NT2/D1 (cell line): ENCODE results near the gene APP.

Source experiments
- DNase-seq: peaks from one replicate; pipeline ENCODE4 v3.0.0-alpha.2; 2011; ENCODE audit warnings: low read depth, low spot score
- H3K27me3 ChIP-seq: 2 replicates; pipeline ENCODE4 v1.6.0; 2011; ENCODE audit warnings: mild to moderate bottlenecking; ENCODE audit not compliant: insufficient read length, insufficient read depth
- H3K36me3 ChIP-seq: 2 replicates; pipeline ENCODE4 v1.6.1; 2011; ENCODE audit warnings: mild to moderate bottlenecking, low read length, mixed read lengths; ENCODE audit not compliant: insufficient read depth, insufficient read length
- H3K4me1 ChIP-seq: 2 replicates; pipeline ENCODE4 v1.5.1; 2011; ENCODE audit not compliant: insufficient read depth, insufficient read length
- H3K4me3 ChIP-seq: 2 replicates; pipeline ENCODE4 v1.5.1; 2011; ENCODE audit warnings: low read depth; ENCODE audit not compliant: insufficient read length
- H3K9ac ChIP-seq: 2 replicates; pipeline ENCODE4 v1.6.0; 2011; ENCODE audit warnings: low read depth; ENCODE audit not compliant: insufficient read length
- H3K9me3 ChIP-seq: 2 replicates; pipeline ENCODE4 v1.5.1; 2011; ENCODE audit warnings: mild to moderate bottlenecking, low read length; ENCODE audit not compliant: insufficient read depth
- SUZ12 ChIP-seq: IDR thresholded peaks from 2 replicates; pipeline ENCODE4 v1.6.1; 2011; ENCODE audit not compliant: insufficient read length, insufficient read depth; ENCODE audit errors: extremely low read depth
- YY1 ChIP-seq: IDR thresholded peaks from 2 replicates; pipeline ENCODE4 v1.6.1; 2011; ENCODE audit not compliant: insufficient read length, insufficient read depth
- ZNF274 ChIP-seq: IDR thresholded peaks from 2 replicates; pipeline ENCODE4 v1.6.1; 2011; ENCODE audit warnings: mild to moderate bottlenecking, low read depth, low read length

APP gene

DNA sequence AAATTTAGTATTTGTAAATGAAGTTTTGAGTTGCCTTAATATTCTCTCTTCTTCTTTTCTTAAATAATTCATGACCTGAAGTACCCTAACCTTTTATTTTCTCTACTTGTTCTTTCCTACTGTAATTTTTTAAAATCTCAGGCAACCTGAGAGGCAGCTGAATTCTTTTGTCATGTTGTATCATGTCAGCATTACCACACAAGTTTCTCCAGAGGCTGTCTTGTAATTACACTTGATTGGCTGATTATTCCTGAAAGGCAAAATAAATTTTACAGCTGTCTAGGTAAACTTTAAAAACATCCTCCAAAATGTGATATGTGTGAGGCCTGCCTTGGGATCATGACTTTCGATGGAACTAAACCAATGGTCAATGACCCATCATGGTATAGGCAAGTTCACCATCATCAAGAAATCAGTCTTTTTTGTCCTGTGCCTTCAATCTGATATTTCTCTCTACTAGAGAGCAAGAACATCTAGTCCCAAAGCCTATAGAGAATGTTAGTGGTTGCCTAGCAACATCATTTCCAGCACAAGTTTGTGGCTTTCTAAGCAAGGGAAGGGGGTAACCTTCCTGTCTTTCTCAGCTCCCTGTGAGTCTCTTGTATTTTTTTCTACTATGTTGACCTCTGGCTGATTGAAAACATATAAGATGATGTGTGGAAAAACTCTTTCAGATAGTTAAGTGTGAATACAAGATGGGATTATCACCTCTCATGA, 320.3 kb downstream of the APP start:
- TF ChIP-seq YY1: no peak
- TF ChIP-seq SUZ12: no peak
- no peak for TF ChIP-seq ZNF274
- H3K9me3 ChIP-seq: peaks cover 18% of the 10 kb centered on the region; the same call in 1 of the 2 replicates
- H3K4me1 ChIP-seq: no peaks in the 10 kb centered on the region
- no peak for DNase-seq
- no peaks in the 10 kb centered on the region for H3K27me3 ChIP-seq
- no peaks in the 10 kb centered on the region for H3K36me3 ChIP-seq
- H3K9ac ChIP-seq: no peak overlapping the region
- no peak overlapping the region for H3K4me3 ChIP-seq

DNA sequence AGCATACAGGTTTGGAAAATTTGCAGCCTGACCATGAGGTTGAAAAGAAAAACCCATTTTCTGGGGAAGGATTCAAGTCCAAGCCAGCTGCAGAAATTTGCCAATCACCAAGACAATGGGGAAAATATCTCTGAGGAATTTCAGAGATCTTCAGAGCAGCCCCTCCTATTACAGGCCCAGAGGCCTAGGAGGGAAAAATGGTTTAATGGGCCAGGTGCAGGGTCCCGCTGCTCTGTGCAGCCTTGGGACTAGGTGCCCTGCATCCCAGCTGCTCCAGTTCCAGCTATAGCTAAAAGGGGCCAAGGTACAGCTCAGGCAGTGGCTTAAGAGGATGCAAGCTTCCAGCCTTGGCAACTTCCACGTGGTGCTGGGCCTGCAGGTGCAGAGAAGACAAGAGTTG, 322.3 kb downstream of the APP start:
- TF ChIP-seq ZNF274: no peak
- no peak for TF ChIP-seq YY1
- TF ChIP-seq SUZ12: no peak
- H3K4me3 ChIP-seq: no peak overlapping the region
- no peaks in the 10 kb centered on the region for H3K4me1 ChIP-seq
- no peak overlapping the region for H3K9ac ChIP-seq
- DNase-seq: no peak
- no peaks in the 10 kb centered on the region for H3K27me3 ChIP-seq
- peaks cover 18% of the 10 kb centered on the region; the same call in 1 of the 2 replicates for H3K9me3 ChIP-seq
- no peaks in the 10 kb centered on the region for H3K36me3 ChIP-seq

GRCh38 chr21:25845729-25846256, 324.8 kb downstream of the APP start:
- Histone ChIP-seq H3K9me3 (peaks cover 18% of the 10 kb centered on the region; the same call in 1 of the 2 replicates), H3K4me3 (no peak overlapping the region), H3K4me1 (no peaks in the 10 kb centered on the region), H3K27me3 (no peaks in the 10 kb centered on the region), H3K36me3 (no peaks in the 10 kb centered on the region), H3K9ac (no peak overlapping the region)
- DNase-seq: no peak
- no peak for TF ChIP-seq YY1
- TF ChIP-seq SUZ12: no peak
- TF ChIP-seq ZNF274: no peak

- H3K27me3 ChIP-seq: no peaks in the 10 kb centered on the region
- peaks cover 17% of the 10 kb centered on the region; the same call in 1 of the 2 replicates for H3K9me3 ChIP-seq
- H3K9ac ChIP-seq: no peak overlapping the region
- H3K36me3 ChIP-seq: no peaks in the 10 kb centered on the region
- DNase-seq: no peak
- no peak overlapping the region for H3K4me3 ChIP-seq
- TF ChIP-seq ZNF274 (no peak), YY1 (no peak), SUZ12 (no peak)
- no peaks in the 10 kb centered on the region for H3K4me1 ChIP-seq
Observed at GRCh38 chr21:25842925-25843324, 327.6 kb downstream of the APP start.

- H3K4me1 ChIP-seq: no peaks in the 10 kb centered on the region
- TF ChIP-seq ZNF274: no peak
- TF ChIP-seq SUZ12: no peak
- TF ChIP-seq YY1: no peak
- H3K9me3 ChIP-seq: peaks cover 17% of the 10 kb centered on the region; the same call in 1 of the 2 replicates
- no peak overlapping the region for H3K4me3 ChIP-seq
- no peaks in the 10 kb centered on the region for H3K36me3 ChIP-seq
- H3K27me3 ChIP-seq: no peaks in the 10 kb centered on the region
- H3K9ac ChIP-seq: no peak overlapping the region
- no peak for DNase-seq
Observed at GRCh38 chr21:25838809-25839208, 331.8 kb downstream of the APP start.

- no peaks in the 10 kb centered on the region for H3K36me3 ChIP-seq
- no peak for DNase-seq
- H3K4me1 ChIP-seq: no peaks in the 10 kb centered on the region
- H3K9me3 ChIP-seq: peaks cover 28% of the 10 kb centered on the region; the same call in 1 of the 2 replicates
- no peak overlapping the region for H3K9ac ChIP-seq
- TF ChIP-seq ZNF274 (no peak), YY1 (no peak), SUZ12 (no peak)
- no peaks in the 10 kb centered on the region for H3K27me3 ChIP-seq
- H3K4me3 ChIP-seq: no peak overlapping the region
Observed at GRCh38 chr21:25837533-25838265, 332.9 kb downstream of the APP start.

GRCh38 chr21:25836396-25836795, 334.2 kb downstream of the APP start:
- Histone ChIP-seq H3K27me3 (no peaks in the 10 kb centered on the region), H3K9me3 (peaks cover 29% of the 10 kb centered on the region; the same call in 1 of the 2 replicates), H3K4me3 (no peak overlapping the region), H3K9ac (no peak overlapping the region), H3K4me1 (no peaks in the 10 kb centered on the region), H3K36me3 (no peaks in the 10 kb centered on the region)
- TF ChIP-seq ZNF274: no peak
- no peak for TF ChIP-seq YY1
- TF ChIP-seq SUZ12: no peak
- no peak for DNase-seq
